GM12801 (cell line): ENCODE data around the gene TRMT1.

Source experiments
- TF ChIP-seq, protein P1 (sequence below): IDR thresholded peaks from one replicate; pipeline ENCODE4 v1.5.1; 2011; ENCODE audit warnings: control low read depth; ENCODE audit not compliant: insufficient read length; ENCODE audit errors: extremely low read depth

The TRMT1 gene

DNA sequence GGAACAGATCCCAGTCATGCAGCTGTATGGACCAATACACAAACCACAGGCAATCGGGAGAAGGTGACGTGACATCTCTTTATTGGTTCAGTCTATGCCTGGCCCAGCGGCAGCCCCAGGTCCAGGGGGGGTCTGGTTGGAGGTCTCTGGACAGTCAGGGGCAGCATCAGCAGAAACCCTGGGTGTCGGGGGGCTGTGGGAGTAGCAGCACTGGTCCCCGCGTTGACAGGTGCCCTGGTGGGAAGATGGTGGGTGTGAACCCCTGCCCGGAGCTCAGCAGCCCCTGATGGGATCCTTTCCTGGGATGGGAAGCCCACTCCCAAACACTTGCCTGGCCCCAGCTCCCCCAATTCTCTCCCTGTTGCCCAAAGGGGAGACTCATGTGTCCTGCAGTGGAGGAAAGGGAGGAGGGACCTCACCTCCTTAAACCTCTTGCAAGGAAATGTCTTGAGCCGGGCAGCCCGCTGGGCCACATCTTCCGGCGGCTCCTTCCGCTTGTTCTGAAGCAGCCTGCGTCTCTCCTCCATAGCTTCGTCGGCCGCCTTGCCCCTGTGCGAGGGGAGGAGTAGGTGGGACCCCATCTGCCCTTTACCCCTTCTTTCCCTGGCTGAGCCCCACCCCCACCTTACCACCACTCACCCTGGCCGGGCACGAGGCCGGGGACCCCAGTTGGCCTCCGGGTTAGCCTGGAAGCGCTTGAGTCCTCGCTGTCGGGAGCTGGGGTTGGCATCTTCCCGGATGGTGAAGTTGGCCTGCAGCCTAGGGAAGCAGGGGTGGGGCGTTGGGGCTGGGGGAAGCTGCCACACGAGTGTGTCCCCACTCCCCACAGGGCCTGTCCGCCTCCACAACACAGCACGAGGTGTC is 11.5 kb downstream of the TRMT1 start:
- TF ChIP-seq, protein P1, sequence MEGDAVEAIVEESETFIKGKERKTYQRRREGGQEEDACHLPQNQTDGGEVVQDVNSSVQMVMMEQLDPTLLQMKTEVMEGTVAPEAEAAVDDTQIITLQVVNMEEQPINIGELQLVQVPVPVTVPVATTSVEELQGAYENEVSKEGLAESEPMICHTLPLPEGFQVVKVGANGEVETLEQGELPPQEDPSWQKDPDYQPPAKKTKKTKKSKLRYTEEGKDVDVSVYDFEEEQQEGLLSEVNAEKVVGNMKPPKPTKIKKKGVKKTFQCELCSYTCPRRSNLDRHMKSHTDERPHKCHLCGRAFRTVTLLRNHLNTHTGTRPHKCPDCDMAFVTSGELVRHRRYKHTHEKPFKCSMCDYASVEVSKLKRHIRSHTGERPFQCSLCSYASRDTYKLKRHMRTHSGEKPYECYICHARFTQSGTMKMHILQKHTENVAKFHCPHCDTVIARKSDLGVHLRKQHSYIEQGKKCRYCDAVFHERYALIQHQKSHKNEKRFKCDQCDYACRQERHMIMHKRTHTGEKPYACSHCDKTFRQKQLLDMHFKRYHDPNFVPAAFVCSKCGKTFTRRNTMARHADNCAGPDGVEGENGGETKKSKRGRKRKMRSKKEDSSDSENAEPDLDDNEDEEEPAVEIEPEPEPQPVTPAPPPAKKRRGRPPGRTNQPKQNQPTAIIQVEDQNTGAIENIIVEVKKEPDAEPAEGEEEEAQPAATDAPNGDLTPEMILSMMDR = no peak

DNA sequence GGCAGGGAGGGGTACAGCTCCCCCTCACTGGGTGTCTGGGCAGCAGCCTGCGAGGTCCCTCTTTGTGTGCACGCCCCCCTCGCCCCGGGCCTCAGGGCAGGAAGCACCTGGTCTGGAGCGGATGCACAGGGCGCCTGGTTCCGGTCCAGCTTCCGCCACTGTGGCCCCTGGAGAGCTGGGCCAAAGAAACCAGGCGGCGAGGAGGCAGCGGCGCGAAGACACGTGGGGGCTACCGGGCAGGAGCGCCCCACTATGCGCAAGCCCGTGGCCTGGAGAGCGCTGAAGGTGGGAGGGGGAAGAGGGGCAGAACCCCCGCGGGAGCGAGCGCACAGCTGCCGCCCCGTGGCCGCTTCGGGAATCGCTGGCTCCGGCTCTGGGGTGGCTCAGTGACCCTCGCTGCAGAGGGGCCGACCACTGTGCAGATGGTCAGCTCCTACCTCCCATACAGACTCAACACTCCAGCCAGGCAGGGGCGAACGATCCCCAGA is 12.1 kb downstream of the TRMT1 start:
- TF ChIP-seq, protein P1 = peak; percentile 14

DNA sequence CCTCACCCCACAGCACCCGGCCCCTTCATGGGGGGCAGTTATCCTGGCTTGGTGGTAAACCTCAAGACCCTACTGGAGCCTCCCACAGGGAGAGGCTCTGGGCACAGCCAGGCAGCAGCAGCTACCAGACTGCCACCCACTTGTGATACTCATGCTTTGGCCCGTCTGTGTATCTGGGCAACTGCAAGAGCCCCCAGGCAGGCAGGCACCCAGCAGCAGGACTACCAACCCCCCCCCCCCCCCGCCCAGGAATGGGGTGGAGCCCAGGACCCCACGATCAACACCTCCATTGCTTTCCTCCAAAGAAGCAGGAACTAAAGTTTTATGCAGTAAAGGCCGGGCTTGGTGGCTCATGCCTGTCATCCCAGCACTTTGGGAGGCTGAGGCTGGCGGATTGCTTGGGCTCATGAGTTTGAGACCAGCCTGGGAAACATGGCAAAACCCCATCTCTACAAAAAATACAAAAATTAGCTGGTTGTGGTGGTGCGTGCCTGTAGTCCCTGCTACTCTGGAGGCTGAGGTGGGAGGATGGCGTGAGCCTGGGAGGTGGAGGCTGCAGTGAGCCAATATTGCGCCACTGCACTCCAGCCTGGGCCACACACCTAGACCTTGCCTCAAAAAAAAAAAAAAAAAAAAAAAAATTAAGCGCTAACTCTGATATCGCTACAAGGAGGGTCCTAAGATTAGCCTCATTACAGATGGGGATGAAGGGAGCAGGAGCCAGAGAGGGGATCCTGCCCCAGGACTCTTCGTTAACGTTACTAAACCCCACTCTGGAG is 12.8 kb downstream of the TRMT1 start:
- TF ChIP-seq, protein P1 = no peak

DNA sequence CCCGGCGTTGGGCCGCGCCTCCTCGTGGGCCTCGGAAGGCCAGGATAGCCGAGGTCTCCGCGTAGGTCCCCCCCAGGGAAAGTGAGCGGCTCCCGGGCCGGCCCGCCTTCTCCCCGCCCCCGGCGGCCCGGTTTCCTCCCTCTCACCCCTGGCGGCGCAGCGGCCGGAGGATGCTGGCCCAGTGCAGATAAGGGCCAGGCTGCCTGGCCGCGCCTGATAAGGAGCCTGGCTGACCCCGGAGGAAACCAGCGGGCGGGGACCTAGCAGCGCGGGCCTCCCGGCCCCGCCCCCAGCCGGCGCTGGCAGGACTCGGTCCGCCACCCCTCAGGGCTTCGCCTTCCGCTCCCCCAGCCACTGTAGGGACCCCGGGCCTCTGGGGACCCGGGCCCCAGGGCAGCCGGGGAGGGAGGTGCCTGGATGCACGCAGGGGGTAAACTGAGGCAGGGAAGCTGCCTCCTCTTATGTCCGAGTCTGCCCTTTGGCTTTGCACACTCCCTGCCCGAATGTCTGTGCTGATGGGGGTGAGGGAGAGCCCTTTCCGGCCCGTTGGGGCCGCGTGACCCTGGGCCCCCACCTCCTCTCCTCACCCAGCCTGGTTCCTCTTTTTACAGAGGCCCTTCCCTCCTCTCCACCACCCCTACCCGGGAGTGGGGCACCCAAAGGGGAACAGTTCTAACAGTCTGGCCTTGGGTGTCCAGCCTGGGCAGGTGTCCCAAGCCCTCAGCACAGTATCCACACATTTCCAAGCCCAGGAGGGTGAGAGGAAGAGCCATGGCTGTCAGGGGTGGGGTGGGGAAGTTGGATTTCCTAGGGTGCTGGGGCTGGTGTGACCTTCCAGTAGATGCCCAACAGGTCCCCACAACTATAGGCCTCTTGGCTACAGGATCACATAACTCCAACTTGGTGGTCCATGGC is 13.6 kb downstream of the TRMT1 start, which contains the start of gene LYL1:
LYL1 (minus strand) TSS at position 193 of the 915 bp plus-strand sequence. CDS start 1,687 bp downstream, outside the sequence.
- TF ChIP-seq, protein P1 = no peak

DNA sequence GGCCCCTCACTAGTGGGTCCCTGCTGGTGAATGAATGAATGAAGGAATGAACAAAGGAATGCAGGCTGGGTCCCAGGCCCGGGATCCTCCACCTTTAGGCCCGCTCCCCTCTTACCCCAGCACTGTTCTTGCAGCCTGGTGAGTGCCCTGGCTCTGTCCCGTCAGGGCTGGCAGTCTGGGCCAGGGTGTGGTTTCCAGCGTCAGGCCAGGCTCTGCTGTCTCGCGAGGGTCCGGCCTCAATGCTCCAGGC is 14.2 kb downstream of the TRMT1 start:
- TF ChIP-seq, protein P1 = no peak

DNA sequence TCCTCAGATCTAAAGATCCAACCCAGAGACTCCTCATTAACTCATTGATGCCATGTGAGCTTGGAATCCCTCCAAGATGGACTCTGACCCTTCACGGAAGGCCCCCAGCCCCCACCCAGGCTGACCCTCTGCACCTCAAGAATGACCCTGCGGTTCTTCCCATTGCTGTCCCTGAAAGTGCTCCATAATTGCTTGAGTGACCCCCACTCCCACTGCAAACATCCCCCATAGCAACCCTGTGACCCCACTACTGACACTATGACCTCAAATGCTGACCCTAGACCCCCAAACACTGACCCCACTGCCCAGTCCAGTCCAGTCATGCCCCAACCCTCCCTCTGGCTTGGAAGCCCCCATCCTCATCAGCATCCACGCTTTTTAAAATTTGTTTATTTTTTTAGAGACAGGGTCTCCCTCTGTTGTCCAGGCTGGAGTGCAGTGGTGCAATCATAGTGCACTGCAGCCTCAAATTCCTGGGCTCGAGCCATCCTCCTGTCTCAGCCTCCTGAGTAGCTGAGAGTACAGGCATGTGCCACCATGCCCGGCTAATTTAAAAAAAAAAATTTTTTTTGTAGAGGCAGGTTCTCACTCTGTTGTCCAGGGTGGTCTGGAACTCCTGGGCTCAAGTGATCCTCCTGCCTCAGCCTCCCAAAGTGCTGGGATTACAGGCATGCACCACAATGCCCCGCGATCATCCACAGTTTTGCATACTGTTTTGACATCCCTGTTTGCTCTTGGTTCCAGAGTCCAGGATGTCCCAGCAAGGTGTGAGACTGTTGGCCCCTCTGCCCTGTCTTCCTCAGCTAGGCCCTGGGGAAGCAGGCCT is 14.7 kb downstream of the TRMT1 start:
- TF ChIP-seq, protein P1 = no peak
